Skeletal muscle tissue (tissue), 4 donors: Measurements from ENCODE around the gene KPNA5. TPM values are rescaled to one million over a fixed set of nuclear protein-coding genes. Genes with fewer than 3 reads are reported as not detected.
A peak's percentile ranks its signal among the peaks of the same experiment; 100 is the strongest.
"Not testable (repeated sequence)": the region's sequence is repeated elsewhere in the genome, so short reads cannot be mapped to it uniquely, and the experiment has no call there.

Experiments used
- H3K27ac ChIP-seq: one replicate; pipeline ENCODE4 v1.7.0; 2013; ENCODE audit warnings: mild to moderate bottlenecking, low read depth, low read length, inconsistent platforms
- H3K27me3 ChIP-seq, 3 donors: one replicate each; pipeline ENCODE4 v1.7.0; 2013; ENCODE audit warnings: low read length in 3 of 3; ENCODE audit not compliant: control insufficient read depth in 3 of 3, insufficient read depth in 3 of 3
- H3K36me3 ChIP-seq, 3 donors: one replicate each; pipeline ENCODE4 v1.7.0; 2013; ENCODE audit warnings: low read length in 3 of 3; ENCODE audit not compliant: control insufficient read depth in 3 of 3, insufficient read depth in 3 of 3
- H3K4me1 ChIP-seq, 3 donors: one replicate each; pipeline ENCODE4 v1.7.0; 2013; ENCODE audit warnings: low read length in 3 of 3, mild to moderate bottlenecking in 3 of 3; ENCODE audit not compliant: control insufficient read depth in 3 of 3, insufficient read depth in 3 of 3
- H3K4me3 ChIP-seq, 3 donors: one replicate each; pipeline ENCODE4 v1.7.0; 2013; ENCODE audit warnings: low read length in 3 of 3
- H3K9ac ChIP-seq, 3 donors: one replicate each; pipeline ENCODE4 v1.7.0; 2013; ENCODE audit warnings: low read length in 3 of 3, mild to moderate bottlenecking in 3 of 3, moderate library complexity in 2 of 3, low read depth in 1 of 3
- H3K9me3 ChIP-seq, 3 donors: one replicate each; pipeline ENCODE4 v1.7.0; 2013; ENCODE audit warnings: low read length in 3 of 3; ENCODE audit not compliant: control insufficient read depth in 3 of 3
- total RNA-seq: library from RNA; depleted of rRNA; stranded (reverse); fragments of >200 nt; gene quantifications from one replicate; pipeline ENCODE4 v1.2.3, GENCODE V29; 2014
- donor health status: Osteomylitis.

The KPNA5 gene
- total RNA-seq, 1 donor from 2014 or later: 9.4 TPM

DNA sequence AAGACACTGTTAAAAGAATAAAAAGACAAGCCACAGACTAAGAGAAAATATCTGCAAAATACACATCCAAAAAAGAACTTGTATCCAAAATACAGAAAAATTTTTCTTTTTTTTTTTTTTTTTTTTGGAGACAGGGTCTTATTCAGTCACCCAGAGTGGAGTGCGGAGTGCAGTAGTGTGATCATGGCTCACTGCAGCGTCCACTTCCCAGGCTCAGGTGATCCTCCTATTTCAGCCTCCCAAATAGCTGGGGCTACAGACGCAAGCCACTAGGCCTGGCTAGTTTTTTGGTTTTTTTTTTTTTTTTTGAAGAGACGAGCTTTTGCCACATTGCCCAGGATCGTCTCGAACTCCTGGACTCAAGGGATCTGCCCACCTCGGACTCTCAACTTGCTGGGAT, 15.5 kb upstream of the KPNA5 start:
- Histone ChIP-seq H3K4me1 (peaks cover 8 to 19% (median 15%) of the 10 kb centered on the region in 3 donors), H3K9ac (peak overlapping the region in 1 of 3 donors; percentile 10), H3K36me3 (peaks cover 0 to 3% (median 0%) of the 10 kb centered on the region in 3 donors), H3K27ac (no peak overlapping the region), H3K27me3 (no peaks in the 10 kb centered on the region), H3K4me3 (no peak overlapping the region), H3K9me3 (no peaks in the 10 kb centered on the region)

- H3K4me3 ChIP-seq: no peak overlapping the region
- no peak overlapping the region for H3K27ac ChIP-seq
- H3K27me3 ChIP-seq: no peaks in the 10 kb centered on the region
- no peaks in the 10 kb centered on the region for H3K9me3 ChIP-seq
- H3K9ac ChIP-seq: peak overlapping the region in 1 of 3 donors; percentile 24
- H3K4me1 ChIP-seq: peaks cover 8 to 19% (median 15%) of the 10 kb centered on the region in 3 donors
- H3K36me3 ChIP-seq: peaks cover 0 to 3% (median 0%) of the 10 kb centered on the region in 3 donors
These were observed 14.1 kb upstream of the KPNA5 start for GRCh38 chr6:116666869-116667268.

DNA sequence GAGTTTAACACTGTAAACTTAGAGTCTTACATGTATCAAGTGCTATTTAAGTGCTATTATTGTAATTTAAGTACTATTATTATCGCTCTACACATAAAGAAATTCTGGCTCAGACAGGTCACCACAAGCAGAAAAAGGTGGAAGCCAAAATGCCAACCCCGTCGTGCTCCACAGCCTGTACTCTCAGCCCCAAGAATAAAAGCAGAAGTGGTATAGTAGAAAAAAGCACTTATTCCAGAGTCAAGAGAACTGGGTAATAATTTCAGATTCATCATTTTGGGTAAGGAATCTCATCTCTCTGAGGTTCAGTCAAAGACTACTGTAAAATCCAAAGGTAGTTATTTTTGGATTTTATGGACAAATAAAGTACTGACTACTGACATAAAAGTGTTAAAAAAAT, 13.4 kb upstream of the KPNA5 start:
- Histone ChIP-seq H3K9ac (peak overlapping the region; percentile 92 to 95 (median 95)), H3K27ac (no peak overlapping the region), H3K4me1 (peaks cover 8 to 19% (median 15%) of the 10 kb centered on the region in 3 donors), H3K36me3 (peaks cover 0 to 3% (median 0%) of the 10 kb centered on the region in 3 donors), H3K4me3 (peak overlapping the region; percentile 91 to 99 (median 95)), H3K27me3 (no peaks in the 10 kb centered on the region), H3K9me3 (no peaks in the 10 kb centered on the region)

DNA sequence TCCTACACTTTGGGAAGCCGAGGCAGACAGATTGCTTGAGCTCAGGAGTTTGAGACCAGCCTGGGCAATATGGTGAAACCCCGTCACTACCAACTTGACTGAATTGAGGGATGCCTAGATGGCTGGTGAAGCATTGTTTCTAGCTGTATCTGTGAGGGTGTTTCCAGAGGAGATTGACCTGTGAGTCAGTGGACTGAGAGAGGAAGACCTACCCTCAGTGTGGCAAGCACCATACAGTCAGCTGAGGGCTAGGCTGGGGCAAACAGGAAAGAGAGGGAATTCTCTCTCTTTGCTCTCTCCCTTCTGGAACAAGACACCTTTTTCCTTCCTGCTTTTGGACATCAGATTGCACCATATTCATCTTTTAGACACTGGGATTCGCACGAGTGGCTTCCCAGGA, 8.7 kb upstream of the KPNA5 start:
- Histone ChIP-seq H3K9me3 (no peaks in the 10 kb centered on the region), H3K4me1 (peaks cover 3 to 8% (median 7%) of the 10 kb centered on the region in 3 donors), H3K27ac (no peak overlapping the region), H3K9ac (no peak overlapping the region), H3K27me3 (no peaks in the 10 kb centered on the region), H3K4me3 (no peak overlapping the region), H3K36me3 (peaks cover 0 to 3% (median 0%) of the 10 kb centered on the region in 3 donors)

- Histone ChIP-seq H3K27me3 (no peaks in the 10 kb centered on the region), H3K36me3 (no peaks in the 10 kb centered on the region), H3K9ac (no peak overlapping the region), H3K9me3 (no peaks in the 10 kb centered on the region), H3K27ac (no peak overlapping the region), H3K4me1 (peaks cover 0 to under 1% (median 0%) of the 10 kb centered on the region in 3 donors), H3K4me3 (no peak overlapping the region)
These were observed 5.0 kb upstream of the KPNA5 start for GRCh38 chr6:116676021-116676420.

GRCh38 chr6:116682334-116682712, 1.3 kb downstream of the KPNA5 start:
- no peaks in the 10 kb centered on the region for H3K27me3 ChIP-seq
- H3K4me3 ChIP-seq: peak overlapping the region in 2 of 3 donors; percentile 55 to 78
- peak overlapping the region in 2 of 3 donors; percentile 12 to 17 for H3K9ac ChIP-seq
- peaks cover 4 to 19% (median 13%) of the 10 kb centered on the region in 3 donors for H3K4me1 ChIP-seq
- H3K36me3 ChIP-seq: peaks cover 0 to 5% (median 0%) of the 10 kb centered on the region in 3 donors
- no peak overlapping the region for H3K27ac ChIP-seq
- no peaks in the 10 kb centered on the region for H3K9me3 ChIP-seq

DNA sequence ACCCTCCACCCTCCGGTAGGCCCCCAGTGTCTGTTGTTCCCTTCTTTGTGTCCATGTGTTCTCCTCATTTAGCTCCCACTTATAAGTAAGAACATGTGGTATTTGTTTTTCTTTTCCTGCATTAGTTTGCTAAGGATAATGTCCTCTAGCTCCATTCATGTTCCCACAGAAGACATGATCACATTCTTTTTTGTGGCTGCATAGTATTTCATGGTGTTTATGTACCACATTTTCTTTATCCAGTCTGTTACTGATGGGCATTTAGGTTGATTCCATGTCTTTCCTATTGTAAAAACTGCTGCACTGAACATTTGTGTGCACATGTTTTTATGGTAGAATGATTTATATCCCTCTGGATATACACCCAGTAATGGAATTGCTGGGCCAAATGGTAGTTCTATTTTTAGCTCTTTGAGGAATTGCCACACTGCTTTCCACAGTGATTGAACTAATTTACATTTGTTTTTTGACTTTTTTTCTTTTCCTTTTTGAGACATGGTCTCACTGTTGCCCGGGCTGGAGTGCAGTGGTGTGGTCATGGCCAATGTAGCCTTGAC, 4.5 kb downstream of the KPNA5 start:
- H3K27me3 ChIP-seq: no peaks in the 10 kb centered on the region
- H3K27ac ChIP-seq: no peak overlapping the region
- peaks cover 0 to 5% (median 4%) of the 10 kb centered on the region in 3 donors for H3K36me3 ChIP-seq
- H3K9me3 ChIP-seq: no peaks in the 10 kb centered on the region
- H3K4me3 ChIP-seq: no peak overlapping the region
- H3K4me1 ChIP-seq: peaks cover 4 to 23% (median 13%) of the 10 kb centered on the region in 3 donors
- no peak overlapping the region for H3K9ac ChIP-seq

- H3K9me3 ChIP-seq, H3K36me3 ChIP-seq, H3K9ac ChIP-seq, H3K27me3 ChIP-seq, H3K4me3 ChIP-seq, H3K27ac ChIP-seq: not testable (repeated sequence)
- peaks cover 2 to 16% (median 10%) of the 10 kb centered on the region in 3 donors for H3K4me1 ChIP-seq
These were observed 5.6 kb downstream of the KPNA5 start for GRCh38 chr6:116686475-116687101.

DNA sequence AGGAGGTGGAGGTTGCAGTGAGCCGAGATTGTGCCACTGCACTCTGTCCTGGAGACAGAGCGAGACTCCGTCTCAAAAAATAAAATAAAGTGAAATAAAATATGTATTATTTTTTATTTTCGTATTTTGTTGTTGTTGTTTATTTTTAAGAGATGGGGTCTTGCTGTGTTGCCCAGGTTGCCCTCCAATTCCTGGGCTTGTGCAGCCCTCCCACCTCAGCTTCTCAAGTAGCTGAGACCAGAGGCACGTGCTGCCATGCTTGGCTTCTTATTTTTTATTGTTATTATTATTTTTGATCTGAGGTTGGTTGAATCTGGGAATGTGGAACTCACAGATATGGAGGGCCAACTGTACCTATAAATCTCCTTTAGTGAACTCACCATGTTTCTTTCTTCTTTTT, 10.1 kb downstream of the KPNA5 start:
- Histone ChIP-seq H3K9ac (no peak overlapping the region), H3K4me3 (no peak overlapping the region), H3K4me1 (peaks cover 0 to 10% (median 0%) of the 10 kb centered on the region in 3 donors), H3K27me3 (no peaks in the 10 kb centered on the region), H3K9me3 (no peaks in the 10 kb centered on the region), H3K27ac (no peak overlapping the region), H3K36me3 (peaks cover 0 to 4% (median 0%) of the 10 kb centered on the region in 3 donors)

DNA sequence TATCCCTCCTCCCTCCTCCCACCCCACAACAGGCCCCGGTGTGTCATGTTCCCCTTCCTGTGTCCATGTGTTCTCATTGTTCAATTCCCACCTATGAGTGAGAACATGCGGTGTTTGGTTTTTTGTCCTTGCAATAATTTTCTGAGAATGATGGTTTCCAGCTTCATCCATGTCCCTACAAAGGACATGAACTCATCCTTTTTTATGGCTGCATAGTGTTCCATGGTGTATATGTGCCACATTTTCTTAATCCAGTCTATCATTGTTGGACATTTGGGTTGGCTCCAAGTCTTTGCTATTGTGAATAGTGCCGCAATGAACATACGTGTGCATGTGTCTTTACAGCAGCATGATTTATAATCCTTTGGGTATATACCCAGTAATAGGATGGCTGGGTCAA, 11.9 kb downstream of the KPNA5 start:
- H3K4me3 ChIP-seq, H3K4me1 ChIP-seq, H3K27me3 ChIP-seq, H3K9me3 ChIP-seq, H3K36me3 ChIP-seq, H3K9ac ChIP-seq, H3K27ac ChIP-seq: not testable (repeated sequence)
